GM19455 (cell line): Measurements from ENCODE around the gene RNF4.
"Not testable (repeated sequence)": the region's sequence is repeated elsewhere in the genome, so short reads cannot be mapped to it uniquely, and the experiment has no call there.

Experiments used
- ATAC-seq: cut with Tn5 transposase; IDR thresholded peaks from one replicate; pipeline ENCODE4 v1.9.1; 2021; ENCODE audit not compliant: unreplicated experiment

RNF4 gene

GRCh38 chr4:2457481-2458295 is 11.2 kb upstream of the RNF4 start:
- ATAC-seq, result no peak

- ATAC-seq, result no peak
Observed at GRCh38 chr4:2458546-2459491, 10.1 kb upstream of the RNF4 start.

GRCh38 chr4:2459589-2460349 is 9.1 kb upstream of the RNF4 start:
- ATAC-seq, result no peak

- no peak for ATAC-seq
Observed at GRCh38 chr4:2461246-2461960, 7.5 kb upstream of the RNF4 start.

- peak; percentile 81 for ATAC-seq
Observed at GRCh38 chr4:2462218-2462991, 6.5 kb upstream of the RNF4 start.

- no peak for ATAC-seq
Observed at GRCh38 chr4:2462992-2463762, 5.7 kb upstream of the RNF4 start.

GRCh38 chr4:2465032-2465431 is 3.9 kb upstream of the RNF4 start:
- no peak for ATAC-seq

GRCh38 chr4:2465544-2465943 is 3.4 kb upstream of the RNF4 start:
- not testable (repeated sequence) for ATAC-seq

- ATAC-seq, result peak; percentile 46
Observed at GRCh38 chr4:2469192-2469984, 482 bp downstream of the RNF4 start.

GRCh38 chr4:2470791-2471190 is 1.9 kb downstream of the RNF4 start:
- no peak for ATAC-seq

GRCh38 chr4:2472187-2472586 is 3.3 kb downstream of the RNF4 start:
- no peak for ATAC-seq

GRCh38 chr4:2478229-2478628 is 9.3 kb downstream of the RNF4 start:
- no peak for ATAC-seq

GRCh38 chr4:2480649-2481048 is 11.7 kb downstream of the RNF4 start:
- ATAC-seq, result no peak

GRCh38 chr4:2482192-2482591 is 13.3 kb downstream of the RNF4 start:
- no peak for ATAC-seq

GRCh38 chr4:2482693-2483092 is 13.8 kb downstream of the RNF4 start:
- ATAC-seq, result no peak

- ATAC-seq, result no peak
Observed at GRCh38 chr4:2483237-2483636, 14.3 kb downstream of the RNF4 start.

- ATAC-seq, result no peak
Observed at GRCh38 chr4:2484185-2484584, 15.3 kb downstream of the RNF4 start.

GRCh38 chr4:2484993-2485392 is 16.1 kb downstream of the RNF4 start:
- peak; percentile 62 for ATAC-seq
